Measurements from ENCODE around the gene WNK3. TPM values are rescaled to one million over a fixed set of nuclear protein-coding genes. Genes with fewer than 3 reads are reported as not detected.

Gene WNK3
- total and polyA plus RNA-seq, 9 of the 15 experiments (the other 6 are each of a cell fraction or from before 2014, with no cell fraction given), result under 0.01 to 0.02 (median 0.01) TPM; not detected in 4

- intact Hi-C loops (cut with micrococcal nuclease) (no loop called here), in situ Hi-C loops (cut with MboI) (no loop called here)
- Histone ChIP-seq H3K4me3 (no peak overlapping the region), H3K36me3 (ENCODE audit: control insufficient read depth, insufficient read depth, low read length) (no peaks in the 10 kb centered on the region), H3K79me2 (ENCODE audit: control insufficient read depth, insufficient read depth, low read length) (no peaks in the 10 kb centered on the region), H3K4me2 (ENCODE audit: insufficient read depth, low read length) (no peak overlapping the region), H4K20me1 (replicated peaks; ENCODE audit: control insufficient read depth, insufficient read depth, low read length) (no peaks in the 10 kb centered on the region), H3K9ac (ENCODE audit: insufficient read depth in 1 of 2, low read depth in 2 of 2, low read length in 2 of 2) (no peak overlapping the region), H3K9me1 (ENCODE audit: control insufficient read depth, insufficient read depth, low read length) (no peaks in the 10 kb centered on the region), H3K9me3 (replicated peaks; ENCODE audit: control insufficient read depth, insufficient read depth, low read depth, low read length) (no peaks in the 10 kb centered on the region), H3K27ac (ENCODE audit: extremely low read depth, low read depth, low read length) (no peak overlapping the region), H3K4me1 (replicated peaks in 1 of 2; ENCODE audit: control insufficient read depth in 2 of 2, insufficient read depth in 2 of 2, low read length in 2 of 2) (no peaks in the 10 kb centered on the region), H2AFZ (ENCODE audit: low read depth, low read length) (no peak overlapping the region), H3K27me3 (ENCODE audit: control insufficient read depth in 2 of 2, insufficient read depth in 2 of 2, low read length in 2 of 2) (no peaks in the 10 kb centered on the region)
- CTCF ChIA-PET (ENCODE audit: low intra/inter-chr PET ratio), result no interaction called here
- DNase-seq (ENCODE audit: extremely low read depth in 1 of 4, low spot score in 3 of 4) (no peak), ATAC-seq (no peak), FAIRE-seq (no peak)
- POLR2A ChIA-PET, result interaction anchor here (0.6 kb wide), 1 partner anchor 103 kb away, joined by 3 read pairs; no protein-coding TSS in a partner anchor
- TF ChIP-seq DIDO1 (tag; IDR thresholded peaks at IDR 0.05; ENCODE audit: low read depth), result no peak
- TF ChIP-seq CCNT2 (IDR thresholded peaks at IDR 0.05; ENCODE audit: borderline replicate concordance, extremely low read depth, insufficient read length, low read depth, low read length), result no peak
- TF ChIP-seq ZNF146 (CRISPR knock-in tag; IDR thresholded peaks at IDR 0.05; ENCODE audit: unreplicated experiment), result peak; percentile 48
- no peak for TF ChIP-seq PURB (CRISPR knock-in tag; IDR thresholded peaks at IDR 0.05; ENCODE audit: low read depth)
- no TSS peak for BruUV-seq (replicated peaks)
- 0% methylated on average over 1 of the region's 1 CpG for WGBS (ENCODE audit: insufficient coverage, low coverage, missing lambda C conversion rate)
Observed at GRCh38 chrX:54280466-54280865, 77.4 kb downstream of the WNK3 start.

- Histone ChIP-seq H3K4me1 (replicated peaks in 1 of 2; ENCODE audit: control insufficient read depth in 2 of 2, insufficient read depth in 2 of 2, low read length in 2 of 2) (no peaks in the 10 kb centered on the region), H3K9me1 (ENCODE audit: control insufficient read depth, insufficient read depth, low read length) (no peaks in the 10 kb centered on the region), H3K4me3 (no peak overlapping the region), H3K4me2 (ENCODE audit: insufficient read depth, low read length) (no peak overlapping the region), H4K20me1 (replicated peaks; ENCODE audit: control insufficient read depth, insufficient read depth, low read length) (no peaks in the 10 kb centered on the region), H3K27ac (ENCODE audit: extremely low read depth, low read depth, low read length) (no peak overlapping the region), H3K27me3 (ENCODE audit: control insufficient read depth in 2 of 2, insufficient read depth in 2 of 2, low read length in 2 of 2) (no peaks in the 10 kb centered on the region), H3K79me2 (ENCODE audit: control insufficient read depth, insufficient read depth, low read length) (no peaks in the 10 kb centered on the region), H3K9ac (ENCODE audit: insufficient read depth in 1 of 2, low read depth in 2 of 2, low read length in 2 of 2) (no peak overlapping the region), H3K36me3 (ENCODE audit: control insufficient read depth, insufficient read depth, low read length) (no peaks in the 10 kb centered on the region), H2AFZ (ENCODE audit: low read depth, low read length) (no peak overlapping the region), H3K9me3 (replicated peaks; ENCODE audit: control insufficient read depth, insufficient read depth, low read depth, low read length) (no peaks in the 10 kb centered on the region)
- in situ Hi-C loops (cut with MboI) (no loop called here), intact Hi-C loops (cut with micrococcal nuclease) (no loop called here)
- ChIA-PET POLR2A (interaction anchor here (1.4 kb wide), 1 partner anchor 12 kb away, joined by 4 read pairs; no protein-coding TSS in a partner anchor), CTCF (ENCODE audit: low intra/inter-chr PET ratio) (no interaction called here)
- no TSS peak for BruUV-seq (replicated peaks)
- no peak for ATAC-seq
- WGBS (ENCODE audit: insufficient coverage, low coverage, missing lambda C conversion rate), result 0% methylated on average over 2 of the region's 2 CpGs
- DNase-seq (ENCODE audit: extremely low read depth in 1 of 4, low spot score in 3 of 4), result no peak
- FAIRE-seq, result no peak
- TF ChIP-seq ATF4 (CRISPR knock-in tag; IDR thresholded peaks at IDR 0.05) (no peak), CHD1 (IDR thresholded peaks at IDR 0.05; ENCODE audit: low read length) (no peak), MECOM (CRISPR knock-in tag; IDR thresholded peaks at IDR 0.05) (no peak), CGGBP1 (CRISPR knock-in tag; IDR thresholded peaks at IDR 0.05) (no peak), NR2F6 (CRISPR knock-in tag; IDR thresholded peaks at IDR 0.05) (no peak), STAT6 (CRISPR knock-in tag; IDR thresholded peaks at IDR 0.05) (no peak), KLF10 (CRISPR knock-in tag; IDR thresholded peaks at IDR 0.05) (no peak), ATF2 (CRISPR knock-in tag; IDR thresholded peaks at IDR 0.05) (no peak)
Observed at GRCh38 chrX:54271664-54272063, 86.2 kb downstream of the WNK3 start.
